Common myeloid progenitor, CD34-positive (primary cell): Measurements from ENCODE around the gene CCDC28A.

Experiments used
- CTCF ChIA-PET: fragments of 350-600 bp; sonication (Branson Sonifier 250); formaldehyde crosslinking; loops from one replicate; lab custom pipeline; 2021; ENCODE audit warnings: antibody characterized with exemption; lab: Charles Lee
- POLR2A ChIA-PET: fragments of 350-600 bp; sonication (Branson Sonifier 250); formaldehyde crosslinking; loops from one replicate; lab custom pipeline; 2021; ENCODE audit warnings: antibody characterized with exemption; lab: Charles Lee
- DNase-seq, 3 donors: peaks; one replicate each; pipeline versions ENCODE4 v3.0.0 to v3.0.0-alpha.2; 2013
- H3K27ac ChIP-seq, 2 experiments: 1 replicate in 1 of 2; 2 replicates in 1 of 2; pipeline ENCODE4 v1.7.0; 2013; ENCODE audit warnings: inconsistent platforms in 2 of 2, low read length in 2 of 2, mild to moderate bottlenecking in 2 of 2, low read depth in 1 of 2, moderate library complexity in 1 of 2; ENCODE audit not compliant: severe bottlenecking in 2 of 2, insufficient read depth in 1 of 2, poor library complexity in 1 of 2
- H3K27me3 ChIP-seq, 5 experiments: replicated peaks in 2 of 5; 1 replicate in 3 of 5; 2 replicates in 2 of 5; pipeline versions ENCODE4 v1.6.1 to v1.7.0; 2013; ENCODE audit warnings: low read length in 4 of 5, mild to moderate bottlenecking in 2 of 5, moderate library complexity in 2 of 5, inconsistent platforms in 1 of 5; ENCODE audit not compliant: insufficient read depth in 5 of 5, control insufficient read depth in 4 of 5
- H3K36me3 ChIP-seq, 4 experiments: 1 replicate in 2 of 4; 2 replicates in 2 of 4; pipeline versions ENCODE4 v1.6.1 to v1.7.0; 2013; ENCODE audit warnings: low read length in 3 of 4, control low read depth in 1 of 4, mild to moderate bottlenecking in 1 of 4; ENCODE audit not compliant: control insufficient read depth in 4 of 4, insufficient read depth in 4 of 4
- H3K4me1 ChIP-seq, 4 experiments: 1 replicate in 3 of 4; 2 replicates in 1 of 4; pipeline versions ENCODE4 v1.6.1 to v1.7.1; 2013; ENCODE audit warnings: low read length in 3 of 4, mild to moderate bottlenecking in 3 of 4, control low read depth in 1 of 4, inconsistent platforms in 1 of 4, moderate library complexity in 1 of 4; ENCODE audit not compliant: control insufficient read depth in 4 of 4, insufficient read depth in 4 of 4; ENCODE audit errors: control extremely low read depth in 1 of 4
- H3K4me3 ChIP-seq, 7 experiments: 1 replicate in 4 of 7; 2 replicates in 3 of 7; pipeline versions ENCODE4 v1.5.1 to v1.7.0; 2013; ENCODE audit warnings: mild to moderate bottlenecking in 7 of 7, low read length in 6 of 7, moderate library complexity in 6 of 7, inconsistent platforms in 2 of 7, low read depth in 2 of 7, control low read depth in 1 of 7; ENCODE audit not compliant: insufficient read depth in 4 of 7, control insufficient read depth in 1 of 7; ENCODE audit errors: extremely low read depth in 1 of 7
- H3K9me3 ChIP-seq, 5 experiments: 1 replicate in 4 of 5; 2 replicates in 1 of 5; pipeline versions ENCODE4 v1.6.1 to v1.7.1; 2013; ENCODE audit warnings: low read length in 4 of 5, mild to moderate bottlenecking in 2 of 5, inconsistent platforms in 1 of 5, low read depth in 1 of 5, moderate library complexity in 1 of 5; ENCODE audit not compliant: control insufficient read depth in 4 of 5, insufficient read depth in 2 of 5; ENCODE audit errors: control extremely low read depth in 1 of 5
- WGBS: methylation state at CpG from one replicate; pipeline ENCODE4 v1.1.5; 2013; ENCODE audit not compliant: insufficient coverage; 5-methylcytosine and 5-hydroxymethylcytosine counted together

CCDC28A gene

DNA sequence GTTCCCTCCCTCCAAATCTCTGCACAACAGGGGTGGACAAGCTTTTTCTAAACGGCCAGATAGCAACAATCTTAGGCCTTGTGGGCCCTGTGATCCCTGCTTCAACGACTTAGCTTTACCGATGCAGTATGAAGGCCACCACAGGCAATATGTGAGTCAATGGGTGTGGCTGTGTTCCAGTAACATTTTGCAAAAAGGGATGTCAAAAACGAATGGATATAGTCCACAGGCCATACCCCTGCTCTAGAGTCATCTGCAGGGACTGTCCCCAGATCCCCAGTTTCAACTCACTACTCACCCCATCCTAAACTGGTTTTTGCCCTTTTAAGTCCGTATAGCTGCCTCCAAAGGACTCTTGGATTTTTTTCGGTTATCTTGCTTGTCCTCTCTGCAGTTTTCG, 56.7 kb downstream of the CCDC28A start:
- Histone ChIP-seq H3K9me3 (peaks cover 0 to 6% (median 0%) of the 10 kb centered on the region in 5 experiments), H3K4me1 (no peaks in the 10 kb centered on the region), H3K36me3 (no peaks in the 10 kb centered on the region), H3K4me3 (no peak overlapping the region), H3K27me3 (no peaks in the 10 kb centered on the region), H3K27ac (no peak overlapping the region)
- ChIA-PET POLR2A (no interaction called here), CTCF (no interaction called here)
- no peak for DNase-seq
- 80% methylated on average over 4 of the region's 7 CpGs for WGBS

DNA sequence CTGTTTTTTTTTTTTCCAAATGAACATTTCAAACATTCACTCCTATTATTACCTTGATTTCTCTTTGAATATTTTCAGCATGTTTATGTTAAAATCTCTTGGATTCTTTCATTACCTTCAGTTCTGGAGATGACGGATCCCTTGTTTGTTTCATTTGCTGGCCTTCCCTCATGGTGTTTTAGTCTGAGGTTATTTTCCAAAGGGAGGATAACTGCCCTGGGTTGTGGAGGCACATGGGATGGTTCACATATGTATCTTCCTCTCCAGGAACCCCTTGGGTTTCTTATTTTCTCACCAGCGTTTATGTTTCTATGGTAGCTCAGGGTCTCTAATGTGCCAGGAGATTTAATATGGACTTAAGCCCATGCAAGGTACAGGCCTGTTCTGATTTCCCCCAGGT, 58.6 kb downstream of the CCDC28A start:
- ChIA-PET CTCF (no interaction called here), POLR2A (no interaction called here)
- no peak for DNase-seq
- WGBS, result 100% methylated on average over 1 of the region's 2 CpGs
- H3K4me1 ChIP-seq, result no peaks in the 10 kb centered on the region
- H3K4me3 ChIP-seq, result no peak overlapping the region
- H3K27me3 ChIP-seq, result no peaks in the 10 kb centered on the region
- H3K36me3 ChIP-seq, result no peaks in the 10 kb centered on the region
- no peak overlapping the region for H3K27ac ChIP-seq
- H3K9me3 ChIP-seq, result peaks cover 0 to 6% (median 0%) of the 10 kb centered on the region in 5 experiments

DNA sequence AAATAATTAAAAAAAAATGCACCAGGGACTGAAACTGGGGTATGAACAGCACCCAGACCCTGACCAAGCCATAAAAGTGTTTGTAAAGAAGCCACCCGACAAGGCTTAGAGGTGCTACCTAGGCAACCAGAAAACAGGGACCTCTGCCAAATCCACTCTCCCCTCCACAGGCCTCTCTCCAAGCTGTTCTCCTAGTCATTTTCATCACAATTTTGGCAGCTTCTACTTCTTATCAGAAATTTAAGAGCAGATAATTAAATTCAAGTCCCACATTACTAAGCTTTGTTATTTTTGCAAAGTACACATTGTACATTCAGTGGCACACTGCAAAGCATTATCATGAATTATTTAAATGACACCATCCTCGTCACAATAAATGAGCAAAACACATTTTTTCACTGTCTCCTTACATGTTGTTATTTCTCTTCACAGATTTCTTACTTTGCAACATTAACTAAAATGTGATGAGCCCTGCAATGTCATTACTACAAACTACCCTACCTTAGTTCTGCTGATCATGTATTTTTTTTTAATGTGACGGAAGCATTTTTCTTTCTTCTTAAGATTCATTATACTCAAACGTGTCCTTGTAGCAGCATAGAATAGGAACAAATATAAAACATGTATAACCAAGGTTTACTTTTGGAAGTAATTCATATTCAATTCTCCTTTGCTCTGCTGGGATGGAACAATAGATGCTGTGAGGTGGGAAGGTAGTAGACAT, 60.4 kb downstream of the CCDC28A start:
- CTCF ChIA-PET, result no interaction called here
- DNase-seq, result peak in 2 of 3 donors; percentile 6 to 13

DNA sequence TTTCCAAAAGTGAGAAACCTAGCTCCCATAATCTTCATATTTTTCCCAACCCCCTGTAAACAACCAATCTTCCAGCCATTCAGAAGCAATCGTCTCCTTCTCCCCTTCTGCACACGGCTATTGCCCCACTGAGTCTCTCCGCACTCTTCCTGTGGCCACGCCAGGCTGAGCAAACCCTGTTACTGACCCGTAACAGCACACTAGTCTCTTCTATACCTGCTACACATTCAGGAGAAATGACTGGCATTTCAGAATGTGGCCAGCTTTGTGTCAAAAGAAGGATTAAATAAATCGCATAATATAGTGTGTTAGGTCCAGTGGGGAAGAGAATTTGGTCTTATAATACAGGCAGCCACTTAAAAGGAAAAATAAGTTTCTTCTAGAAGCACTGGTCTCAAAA, 63.7 kb downstream of the CCDC28A start:
- Histone ChIP-seq H3K36me3 (no peaks in the 10 kb centered on the region), H3K27ac (no peak overlapping the region), H3K27me3 (no peaks in the 10 kb centered on the region), H3K9me3 (peaks cover 0 to 4% (median 0%) of the 10 kb centered on the region in 5 experiments), H3K4me1 (no peaks in the 10 kb centered on the region), H3K4me3 (no peak overlapping the region)
- WGBS, result 100% methylated on average over 1 of the region's 6 CpGs
- ChIA-PET CTCF (no interaction called here), POLR2A (no interaction called here)
- DNase-seq, result no peak

More for the DNA sequence above, 60.4 kb downstream of the CCDC28A start:
- WGBS, result 85% methylated on average over 2 of the region's 4 CpGs
- H3K9me3 ChIP-seq, result peaks cover 0 to 6% (median 0%) of the 10 kb centered on the region in 5 experiments
- H3K4me1 ChIP-seq, result no peaks in the 10 kb centered on the region
- H3K27me3 ChIP-seq, result no peaks in the 10 kb centered on the region
- no peak overlapping the region for H3K4me3 ChIP-seq
- POLR2A ChIA-PET, result no interaction called here
- no peak overlapping the region for H3K27ac ChIP-seq
- H3K36me3 ChIP-seq, result no peaks in the 10 kb centered on the region
